ENCODE measurements around the gene PRKD1. TPM values are rescaled to one million over a fixed set of nuclear protein-coding genes. Genes with fewer than 3 reads are reported as not detected.

PRKD1 gene
- total RNA-seq, 1 experiment from 2014 or later, result not detected

GRCh38 chr14:29752221-29752923 is 175.3 kb downstream of the PRKD1 start:
- TF ChIP-seq SRF (IDR thresholded peaks at IDR 0.05; ENCODE audit: low read depth) (no peak), ZFX (IDR thresholded peaks at IDR 0.05) (no peak), SIN3A (IDR thresholded peaks at IDR 0.05; ENCODE audit: low read depth) (no peak), ELF1 (IDR thresholded peaks at IDR 0.05; ENCODE audit: borderline replicate concordance, low read depth) (no peak), ATF3 (IDR thresholded peaks at IDR 0.05) (no peak), SP1 (IDR thresholded peaks at IDR 0.05; ENCODE audit: low read depth) (no peak), EZH2phosphoT487 (IDR thresholded peaks at IDR 0.05; ENCODE audit: borderline replicate concordance) (no peak), CTCF (IDR thresholded peaks at IDR 0.05 in 2 of 3, conservative IDR thresholded peaks at IDR 0.05 in 1 of 3; ENCODE audit: borderline replicate concordance in 1 of 3, insufficient read depth in 1 of 3, low read depth in 2 of 3, low read length in 2 of 3) (no peak), FOSL1 (IDR thresholded peaks at IDR 0.05; ENCODE audit: low read depth) (no peak), ZBTB33 (IDR thresholded peaks at IDR 0.05; ENCODE audit: extremely low read depth, insufficient replicate concordance, low read length) (no peak), MAX (IDR thresholded peaks at IDR 0.05) (no peak), ZNF274 (IDR thresholded peaks at IDR 0.05; ENCODE audit: low read depth, low read length) (no peak)

More at GRCh38 chr14:29752221-29752923, 175.3 kb downstream of the PRKD1 start:
- peaks cover 9 to 32% of the 10 kb centered on the region in 2 experiments; a peak in 2 of 4 replicates for H3K9me3 ChIP-seq (ENCODE audit: control insufficient read depth in 1 of 2, insufficient read depth in 1 of 2, low read depth in 1 of 2, low read length in 2 of 2)
- no peak overlapping the region for H2AFZ ChIP-seq (ENCODE audit: low read depth, low read length, poor library complexity, severe bottlenecking)
- no peak overlapping the region for H3K27ac ChIP-seq (ENCODE audit: low read depth, low read length)
- no peaks in the 10 kb centered on the region for H4K20me1 ChIP-seq (ENCODE audit: insufficient read depth)
- ATAC-seq (no peak), DNase-seq (ENCODE audit: low read depth, low spot score) (no peak)
- H3K4me1 ChIP-seq (ENCODE audit: control insufficient read depth in 1 of 2, insufficient read depth in 2 of 2, low read length in 2 of 2), result no peaks in the 10 kb centered on the region
- no peak overlapping the region for H3K4me2 ChIP-seq (ENCODE audit: low read length)
- no peak overlapping the region for H3K4me3 ChIP-seq (replicated peaks in 1 of 2; ENCODE audit: low read depth in 1 of 2, low read length in 2 of 2)
- intact Hi-C loops (cut with micrococcal nuclease), result no loop called here
- RAD21 ChIA-PET (ENCODE audit: low non-redundant PET in 1 of 2, low total read pairs in 2 of 2, uncharacterized antibody in 2 of 2, unreplicated experiment in 2 of 2), result no interaction called here
- no peaks in the 10 kb centered on the region for H3K79me2 ChIP-seq (ENCODE audit: insufficient read depth, low read length)
- H3K36me3 ChIP-seq (ENCODE audit: control insufficient read depth in 1 of 2, insufficient read depth in 2 of 2, low read length in 2 of 2), result no peaks in the 10 kb centered on the region
- no peaks in the 10 kb centered on the region for H3K9me2 ChIP-seq (ENCODE audit: insufficient read depth)
- no TSS peak for BruUV-seq (replicated peaks)
- no peak overlapping the region for H3K9ac ChIP-seq (ENCODE audit: low read length)
- POLR2A ChIA-PET, result no interaction called here
- no peaks in the 10 kb centered on the region for H3K27me3 ChIP-seq (ENCODE audit: insufficient read depth, low read length)
- CTCF ChIA-PET, result no interaction called here

Measured in HCT116 (cell line).